DMS79 (cell line): ENCODE results near the gene FAM50A.
"Not testable (repeated sequence)": the region's sequence is repeated elsewhere in the genome, so short reads cannot be mapped to it uniquely, and the experiment has no call there.

Source experiments
- DNase-seq: peaks from one replicate; lab custom pipeline; 2025; lab: John Stamatoyannopoulos, UW

Gene FAM50A

DNA sequence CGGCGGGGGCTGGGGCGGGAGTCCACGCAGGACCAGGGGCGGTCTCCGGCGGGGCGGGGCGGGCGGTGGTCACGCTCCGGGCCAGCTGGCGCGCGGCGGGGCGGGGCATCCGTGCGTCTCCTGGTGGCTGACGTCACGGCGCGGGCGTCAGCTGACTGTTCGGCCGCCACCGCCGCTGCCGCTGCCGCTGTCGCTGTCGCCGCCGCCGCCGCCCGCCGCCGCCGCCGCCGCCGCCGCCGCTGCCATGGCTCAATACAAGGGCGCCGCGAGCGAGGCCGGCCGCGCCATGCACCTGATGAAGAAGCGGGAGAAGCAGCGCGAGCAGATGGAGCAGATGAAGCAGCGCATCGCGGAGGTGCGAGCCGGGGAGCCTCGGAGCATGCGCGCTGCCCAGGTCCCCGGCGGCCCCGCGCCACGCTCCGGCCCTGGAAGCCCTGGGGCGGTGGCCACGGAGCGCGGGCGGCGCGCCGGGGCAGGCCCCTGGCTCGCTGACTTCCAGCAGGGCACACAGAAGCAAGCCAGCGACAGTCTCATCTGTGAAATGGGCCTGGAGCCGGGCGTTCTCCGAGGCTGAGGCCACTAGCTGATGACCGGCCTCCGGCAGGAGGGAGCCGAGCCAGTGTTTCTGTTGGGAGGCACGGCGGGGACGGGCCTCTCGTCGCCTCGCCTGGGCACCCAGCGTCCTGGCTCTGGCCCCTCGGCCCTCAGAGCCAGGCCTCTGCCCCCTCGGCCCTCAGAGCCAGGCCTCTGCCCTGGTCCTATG, at the start of gene FAM50A:
Gene FAM50A (plus strand): TSS at position 150 of the 763 bp plus-strand sequence. CDS start 95 bp downstream, at position 245.
- peak; percentile 18 for DNase-seq

- not testable (repeated sequence) for DNase-seq
These were observed 47.6 kb upstream of the FAM50A start for GRCh38 chrX:154396363-154396762.

- peak; percentile 69 for DNase-seq
These were observed 46.7 kb upstream of the FAM50A start for GRCh38 chrX:154396973-154397887.

DNA sequence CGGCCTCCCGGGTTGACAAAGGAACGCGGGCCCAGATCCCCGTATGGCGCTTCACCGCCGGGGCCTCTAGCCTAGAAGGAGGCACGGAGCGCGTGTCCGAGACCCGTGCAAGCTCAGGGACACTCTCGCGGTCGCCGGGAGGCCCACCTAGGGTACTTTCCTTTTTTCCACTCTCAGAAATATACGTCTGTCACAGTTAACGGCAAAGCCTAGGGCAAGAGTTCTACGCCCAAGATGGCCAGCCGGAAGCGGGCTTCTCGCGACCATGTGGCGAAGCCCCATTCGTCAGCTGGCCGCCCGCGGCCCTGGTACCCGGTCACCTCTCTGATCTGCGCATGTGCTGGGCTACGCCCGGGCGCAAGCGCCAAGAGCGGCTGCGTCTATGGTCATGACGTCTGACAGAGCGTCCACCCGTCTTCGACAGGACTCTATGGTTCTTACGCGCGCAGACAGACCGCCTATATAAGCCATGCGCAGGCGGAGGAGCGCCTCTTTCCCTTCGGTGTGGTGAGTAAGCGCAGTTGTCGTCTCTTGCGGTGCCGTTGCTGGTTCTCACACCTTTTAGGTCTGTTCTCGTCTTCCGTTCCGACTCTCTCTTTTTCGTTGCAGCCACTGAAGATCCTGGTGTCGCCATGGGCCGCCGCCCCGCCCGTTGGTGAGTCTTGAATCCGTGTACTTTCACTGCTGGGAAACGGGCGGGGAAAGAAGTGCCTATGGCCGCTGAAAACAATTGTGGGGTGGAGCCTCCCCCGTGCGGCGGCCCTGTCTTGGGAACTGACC, 45.9 kb upstream of the FAM50A start, which contains the start of gene RPL10:
Gene RPL10 (plus strand): TSS at position 490 of the 780 bp plus-strand sequence. CDS start 143 bp downstream, at position 633.
- DNase-seq = peak; percentile 79

DNA sequence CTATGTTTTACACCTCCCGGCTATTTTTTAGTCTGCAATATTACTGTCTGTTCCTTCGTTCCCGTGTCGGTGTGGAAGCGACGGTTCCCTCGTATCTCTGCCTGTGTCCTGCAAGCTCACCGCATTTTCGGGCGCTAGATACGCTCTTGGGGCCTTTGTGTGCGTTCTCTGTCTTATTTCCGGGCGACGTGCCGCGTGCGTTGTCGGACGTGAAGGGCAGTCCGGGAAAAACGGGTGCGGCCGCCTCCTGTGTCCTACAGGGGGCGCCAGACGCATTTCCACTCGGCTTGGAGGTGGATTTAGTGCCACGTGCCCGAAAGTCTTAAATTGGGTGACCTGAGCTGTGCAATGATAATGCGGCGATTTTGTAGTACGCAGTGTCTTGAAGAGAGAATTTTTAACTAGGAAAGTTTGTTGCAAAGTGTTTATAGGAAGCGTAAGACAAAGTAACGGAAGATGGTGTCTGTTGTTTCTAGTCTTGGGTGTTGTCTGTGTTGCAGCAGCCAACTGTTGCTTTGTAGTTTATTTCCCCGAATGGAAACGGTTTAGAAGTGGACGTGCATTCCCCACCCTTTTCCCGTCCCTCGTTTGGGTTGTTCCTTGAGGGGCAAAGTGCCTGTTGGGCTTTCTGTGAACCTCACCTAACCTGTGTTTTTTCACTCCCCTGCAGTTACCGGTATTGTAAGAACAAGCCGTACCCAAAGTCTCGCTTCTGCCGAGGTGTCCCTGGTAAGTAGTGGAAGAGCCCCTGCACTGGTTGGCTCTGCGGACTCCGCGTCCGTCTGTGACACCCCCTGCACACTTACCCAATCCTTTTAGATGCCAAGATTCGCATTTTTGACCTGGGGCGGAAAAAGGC, 45.0 kb upstream of the FAM50A start:
- DNase-seq = peak; percentile 52

- DNase-seq = no peak
These were observed 44.2 kb upstream of the FAM50A start for GRCh38 chrX:154399527-154400368.

GRCh38 chrX:154400369-154400817, 43.5 kb upstream of the FAM50A start:
- DNase-seq = not testable (repeated sequence)

DNA sequence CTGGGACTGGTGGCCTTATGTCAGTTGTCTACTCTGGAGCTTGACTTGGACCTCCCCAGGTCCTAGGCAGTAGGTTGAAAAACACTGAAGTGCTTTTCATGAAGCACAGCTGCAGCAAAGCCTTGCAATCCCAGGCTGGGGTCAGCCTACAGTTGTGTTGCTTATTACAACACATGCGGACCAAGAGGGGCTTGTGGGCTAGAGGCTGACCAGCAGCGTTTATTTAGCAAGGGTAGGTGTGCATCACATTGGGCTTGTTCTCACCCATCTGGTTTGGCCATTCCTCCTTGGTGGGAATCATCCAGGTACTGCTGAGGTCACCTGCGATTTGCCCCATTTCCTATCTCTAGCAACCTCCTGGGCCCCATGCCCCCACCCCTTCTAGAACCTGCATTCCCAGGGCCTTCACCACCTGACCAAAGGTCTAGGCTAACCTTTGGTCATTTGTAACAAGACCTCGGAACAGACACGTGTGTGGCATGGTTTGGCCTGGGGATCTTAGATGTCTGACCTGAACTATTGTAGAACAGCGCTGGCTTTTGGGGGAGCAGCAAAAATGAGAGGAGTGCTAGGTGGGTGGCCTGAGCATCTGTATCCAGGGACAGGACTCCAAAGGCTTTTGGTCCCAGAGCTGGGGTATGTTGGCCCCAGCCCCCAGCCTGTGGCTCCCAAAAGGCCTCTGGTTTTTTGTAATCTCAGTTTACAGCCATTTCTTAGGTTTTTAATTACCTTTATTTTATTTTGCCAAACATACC, 42.7 kb upstream of the FAM50A start:
- no peak for DNase-seq

DNA sequence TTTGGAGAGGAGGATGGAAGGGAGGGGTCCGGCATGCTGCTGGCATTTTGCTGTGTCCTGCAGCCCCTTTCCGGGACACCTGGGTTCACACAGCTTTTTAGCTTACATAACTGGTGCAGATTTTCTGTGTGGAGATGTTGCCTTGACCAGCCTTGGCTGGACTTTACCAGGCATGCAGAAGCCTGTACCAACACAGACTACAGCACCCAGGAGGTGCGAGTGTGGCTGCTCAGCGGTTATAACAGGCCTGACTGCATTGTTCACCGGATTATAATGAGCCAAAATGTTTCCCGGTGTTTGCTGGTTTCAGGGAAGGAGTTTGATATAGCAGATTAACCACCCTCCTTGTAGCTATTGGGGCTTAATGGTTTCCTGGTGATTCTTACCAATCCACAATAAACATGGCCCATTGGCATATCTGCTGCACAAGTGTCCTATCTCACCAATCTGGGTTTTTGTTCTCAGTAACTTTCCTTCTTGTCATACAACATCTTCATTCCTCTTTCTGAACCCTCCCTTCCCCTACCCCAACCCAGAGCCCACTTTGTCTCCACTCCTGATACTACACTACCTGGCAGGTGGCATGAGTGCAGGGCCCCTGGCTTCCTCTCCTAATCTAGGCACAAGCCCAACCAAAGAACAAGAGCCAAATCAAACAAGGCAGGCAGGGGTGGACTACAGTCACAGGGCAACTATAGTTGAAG, 41.9 kb upstream of the FAM50A start:
- no peak for DNase-seq

GRCh38 chrX:154402622-154403127, 41.3 kb upstream of the FAM50A start:
- DNase-seq = no peak

GRCh38 chrX:154403192-154403591, 40.7 kb upstream of the FAM50A start:
- DNase-seq = no peak

GRCh38 chrX:154403858-154404257, 40.1 kb upstream of the FAM50A start:
- no peak for DNase-seq

- no peak for DNase-seq
These were observed 39.2 kb upstream of the FAM50A start for GRCh38 chrX:154404625-154405192.

DNA sequence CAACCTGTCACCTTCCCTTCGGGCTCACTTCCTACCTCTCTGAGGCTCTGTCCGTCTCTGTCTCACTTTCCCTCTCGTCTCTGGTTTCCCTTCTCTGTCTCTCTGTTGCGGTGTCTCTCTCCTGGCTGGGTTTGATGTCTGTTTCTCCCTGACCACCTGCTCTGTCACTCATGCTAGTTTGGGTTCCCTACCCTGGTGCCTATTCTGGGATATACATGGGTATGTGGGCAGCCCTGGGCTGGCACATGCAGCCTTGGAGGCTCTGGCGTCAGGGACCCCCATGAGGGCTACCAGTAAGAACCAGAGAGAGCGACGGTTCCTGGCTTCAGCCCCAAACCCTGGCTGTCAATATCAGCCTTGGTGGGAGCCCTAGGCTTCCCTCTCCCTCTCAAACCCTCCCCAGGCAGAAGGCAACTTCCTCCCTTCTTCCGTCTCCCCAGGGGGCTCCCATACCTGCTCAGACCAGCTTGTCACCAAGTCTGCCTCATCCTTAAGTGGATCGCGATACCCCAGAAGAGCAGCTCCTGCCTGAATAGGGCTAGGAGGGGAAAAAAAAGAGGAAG, 35.2 kb upstream of the FAM50A start:
- DNase-seq = no peak

- no peak for DNase-seq
These were observed 34.6 kb upstream of the FAM50A start, which contains the start of gene DNASE1L1 for GRCh38 chrX:154409222-154409871. Gene DNASE1L1 (minus strand): TSS chrX:154409254. CDS start chrX:154405568, 3,686 bp downstream.

DNA sequence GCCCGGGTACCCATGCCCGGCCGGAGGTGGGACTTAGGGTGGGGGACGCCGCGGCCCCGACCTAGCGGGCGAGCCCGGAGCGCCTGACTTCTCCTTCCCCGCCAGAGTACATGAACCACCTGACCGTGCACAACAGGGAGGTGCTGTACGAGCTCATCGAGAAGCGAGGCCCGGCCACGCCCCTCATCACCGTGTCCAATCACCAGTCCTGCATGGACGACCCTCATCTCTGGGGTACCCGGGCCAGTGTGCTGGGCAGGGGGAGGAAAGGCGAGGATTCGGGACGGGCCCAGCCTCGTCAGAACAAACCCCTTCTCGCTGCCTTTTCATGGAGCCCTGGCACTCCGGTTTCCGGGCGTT, 32.0 kb upstream of the FAM50A start:
- peak; percentile 37 for DNase-seq

- DNase-seq = no peak
These were observed 31.5 kb upstream of the FAM50A start for GRCh38 chrX:154412468-154412867.
